Stomach smooth muscle (tissue), 2 donors: ENCODE measurements around the gene LPP.

Experiments
- H3K27ac ChIP-seq: one replicate; pipeline ENCODE4 v1.7.0; 2013; ENCODE audit warnings: mild to moderate bottlenecking, low read length, inconsistent platforms
- H3K27me3 ChIP-seq, 2 donors: one replicate each; pipeline ENCODE4 v1.7.0; 2013; ENCODE audit warnings: low read length in 2 of 2; ENCODE audit not compliant: insufficient read depth in 2 of 2, control insufficient read depth in 1 of 2
- H3K36me3 ChIP-seq, 2 donors: one replicate each; pipeline ENCODE4 v1.7.0; 2013; ENCODE audit warnings: low read length in 2 of 2; ENCODE audit not compliant: control insufficient read depth in 2 of 2, insufficient read depth in 2 of 2
- H3K4me1 ChIP-seq: one replicate; pipeline ENCODE4 v1.7.0; 2013; ENCODE audit warnings: low read length; ENCODE audit not compliant: control insufficient read depth, insufficient read depth
- H3K4me3 ChIP-seq, 2 donors: one replicate each; pipeline ENCODE4 v1.7.0; 2013; ENCODE audit warnings: low read length in 2 of 2
- H3K9ac ChIP-seq, 2 donors: one replicate each; pipeline ENCODE4 v1.7.0; 2013; ENCODE audit warnings: low read length in 2 of 2, mild to moderate bottlenecking in 1 of 2
- H3K9me3 ChIP-seq, 2 donors: one replicate each; pipeline ENCODE4 v1.7.0; 2013; ENCODE audit warnings: low read length in 2 of 2; ENCODE audit not compliant: control insufficient read depth in 2 of 2
- donor health status: healthy.
- donor health status: Pancreatic carcinoma.

LPP gene

GRCh38 chr3:188734395-188734794 lies 580.4 kb downstream of the LPP start:
- no peaks in the 10 kb centered on the region for H3K9me3 ChIP-seq
- H3K9ac ChIP-seq = no peak overlapping the region
- no peaks in the 10 kb centered on the region for H3K27me3 ChIP-seq
- no peak overlapping the region for H3K4me3 ChIP-seq
- H3K36me3 ChIP-seq = no peaks in the 10 kb centered on the region
- no peak overlapping the region for H3K27ac ChIP-seq
- H3K4me1 ChIP-seq = no peaks in the 10 kb centered on the region

GRCh38 chr3:188739511-188739910 lies 585.6 kb downstream of the LPP start:
- no peak overlapping the region for H3K27ac ChIP-seq
- H3K27me3 ChIP-seq = no peaks in the 10 kb centered on the region
- no peaks in the 10 kb centered on the region for H3K9me3 ChIP-seq
- H3K4me1 ChIP-seq = no peaks in the 10 kb centered on the region
- no peak overlapping the region for H3K9ac ChIP-seq
- no peaks in the 10 kb centered on the region for H3K36me3 ChIP-seq
- H3K4me3 ChIP-seq = no peak overlapping the region

- Histone ChIP-seq H3K27ac (no peak overlapping the region), H3K36me3 (no peaks in the 10 kb centered on the region), H3K27me3 (no peaks in the 10 kb centered on the region), H3K9ac (no peak overlapping the region), H3K4me1 (no peaks in the 10 kb centered on the region), H3K9me3 (no peaks in the 10 kb centered on the region), H3K4me3 (no peak overlapping the region)
Measured at GRCh38 chr3:188740010-188740409, 586.1 kb downstream of the LPP start.

GRCh38 chr3:188742755-188743550 lies 589.0 kb downstream of the LPP start:
- Histone ChIP-seq H3K9me3 (no peaks in the 10 kb centered on the region), H3K9ac (no peak overlapping the region), H3K36me3 (peaks cover 0 to 4% of the 10 kb centered on the region in 2 donors), H3K4me1 (no peaks in the 10 kb centered on the region), H3K27me3 (no peaks in the 10 kb centered on the region), H3K4me3 (no peak overlapping the region), H3K27ac (no peak overlapping the region)

GRCh38 chr3:188744166-188744565 lies 590.2 kb downstream of the LPP start:
- Histone ChIP-seq H3K27me3 (no peaks in the 10 kb centered on the region), H3K36me3 (peaks cover 0 to 4% of the 10 kb centered on the region in 2 donors), H3K4me1 (no peaks in the 10 kb centered on the region), H3K9ac (no peak overlapping the region), H3K4me3 (no peak overlapping the region), H3K27ac (no peak overlapping the region), H3K9me3 (no peaks in the 10 kb centered on the region)

- no peak overlapping the region for H3K4me3 ChIP-seq
Measured at GRCh38 chr3:188745031-188745430, 591.1 kb downstream of the LPP start.

GRCh38 chr3:188746291-188746783 lies 592.4 kb downstream of the LPP start:
- Histone ChIP-seq H3K4me3 (no peak overlapping the region), H3K9me3 (no peaks in the 10 kb centered on the region), H3K9ac (no peak overlapping the region), H3K27me3 (no peaks in the 10 kb centered on the region), H3K36me3 (peaks cover 0 to 4% of the 10 kb centered on the region in 2 donors), H3K4me1 (no peaks in the 10 kb centered on the region), H3K27ac (no peak overlapping the region)

More at GRCh38 chr3:188745031-188745430, 591.1 kb downstream of the LPP start:
- H3K27me3 ChIP-seq = no peaks in the 10 kb centered on the region
- H3K27ac ChIP-seq = no peak overlapping the region
- H3K9me3 ChIP-seq = no peaks in the 10 kb centered on the region
- H3K36me3 ChIP-seq = peaks cover 0 to 4% of the 10 kb centered on the region in 2 donors
- no peaks in the 10 kb centered on the region for H3K4me1 ChIP-seq
- no peak overlapping the region for H3K9ac ChIP-seq

- Histone ChIP-seq H3K27me3 (no peaks in the 10 kb centered on the region), H3K27ac (no peak overlapping the region), H3K4me1 (no peaks in the 10 kb centered on the region), H3K9ac (no peak overlapping the region), H3K9me3 (no peaks in the 10 kb centered on the region), H3K4me3 (no peak overlapping the region), H3K36me3 (peaks cover 0 to 4% of the 10 kb centered on the region in 2 donors)
Measured at GRCh38 chr3:188747489-188747888, 593.5 kb downstream of the LPP start.

GRCh38 chr3:188749010-188749617 lies 595.2 kb downstream of the LPP start:
- no peaks in the 10 kb centered on the region for H3K9me3 ChIP-seq
- no peak overlapping the region for H3K27ac ChIP-seq
- no peaks in the 10 kb centered on the region for H3K4me1 ChIP-seq
- H3K4me3 ChIP-seq = no peak overlapping the region
- H3K36me3 ChIP-seq = peaks cover 3 to 4% of the 10 kb centered on the region in 2 donors
- H3K9ac ChIP-seq = no peak overlapping the region
- H3K27me3 ChIP-seq = no peaks in the 10 kb centered on the region

- H3K4me3 ChIP-seq = no peak overlapping the region
- H3K36me3 ChIP-seq = peaks cover 3 to 4% of the 10 kb centered on the region in 2 donors
- no peaks in the 10 kb centered on the region for H3K27me3 ChIP-seq
- no peaks in the 10 kb centered on the region for H3K4me1 ChIP-seq
- no peak overlapping the region for H3K9ac ChIP-seq
- no peak overlapping the region for H3K27ac ChIP-seq
- H3K9me3 ChIP-seq = no peaks in the 10 kb centered on the region
Measured at GRCh38 chr3:188749830-188750229, 595.9 kb downstream of the LPP start.

- Histone ChIP-seq H3K36me3 (peaks cover 3 to 4% of the 10 kb centered on the region in 2 donors), H3K9me3 (no peaks in the 10 kb centered on the region), H3K9ac (no peak overlapping the region), H3K27me3 (no peaks in the 10 kb centered on the region), H3K27ac (no peak overlapping the region), H3K4me3 (no peak overlapping the region), H3K4me1 (no peaks in the 10 kb centered on the region)
Measured at GRCh38 chr3:188750617-188751016, 596.7 kb downstream of the LPP start.
